HEK293 (cell line): Measurements from ENCODE around the gene ITGA7.
A peak's percentile ranks its signal among the peaks of the same experiment; 100 is the strongest.

Experiments used
- CTCF ChIA-PET: fragments of 350-600 bp; formaldehyde crosslinking; extraction: SDS; loops from one replicate; lab custom pipeline; 2021; ENCODE audit warnings: antibody characterized with exemption; lab: Yijun Ruan, JAX
- POLR2A ChIA-PET: fragments of 300-600 bp; formaldehyde crosslinking; extraction: SDS; loops from one replicate; lab custom pipeline; 2020; ENCODE audit warnings: antibody characterized with exemption, inconsistent platforms; lab: Yijun Ruan, JAX
- H3K27ac ChIP-seq: fragments of 200-500 bp; sonication (Bioruptor generic); 2 replicates; pipeline ENCODE4 v1.5.1; 2014; ENCODE audit warnings: low read depth, low read length, control low read depth, inconsistent platforms; ENCODE audit errors: extremely low read depth
- H3K36me3 ChIP-seq, 2 experiments: fragments of 200-500 bp in 1 of 2; sonication (Bioruptor generic) in 1 of 2; 1 replicate in 1 of 2; 2 replicates in 1 of 2; pipeline ENCODE4 v1.5.1; 2014 to 2017; ENCODE audit warnings: inconsistent platforms in 2 of 2, low read length in 2 of 2; ENCODE audit not compliant: control insufficient read depth in 2 of 2, insufficient read depth in 1 of 2
- H3K4me1 ChIP-seq: fragments of 200-500 bp; sonication (Bioruptor generic); 2 replicates; pipeline ENCODE4 v1.5.1; 2014; ENCODE audit warnings: mild to moderate bottlenecking, low read length, inconsistent platforms; ENCODE audit not compliant: control insufficient read depth, insufficient read depth
- H3K4me3 ChIP-seq: 2 replicates; pipeline ENCODE4 v1.5.1; 2011; ENCODE audit warnings: low read depth, mild to moderate bottlenecking, control low read depth, low read length, moderate library complexity
- H3K9me3 ChIP-seq: fragments of 200-500 bp; sonication (Bioruptor generic); 2 replicates; pipeline ENCODE4 v1.5.1; 2014; ENCODE audit warnings: low read depth, low read length, inconsistent platforms; ENCODE audit not compliant: control insufficient read depth, insufficient read depth
- ATF2 ChIP-seq: fragments of 450-650 bp; formaldehyde crosslinking; IDR thresholded peaks from 2 replicates; pipeline ENCODE4 v1.5.1; 2016; ENCODE audit warnings: missing biosample characterization, missing genetic modification characterization, low read depth
- CTCF ChIP-seq: fragments of 450-650 bp; formaldehyde crosslinking; IDR thresholded peaks from 2 replicates; pipeline ENCODE4 v1.5.1; 2016; ENCODE audit warnings: missing biosample characterization, missing genetic modification characterization
- PATZ1 ChIP-seq: fragments of 450-650 bp; formaldehyde crosslinking; IDR thresholded peaks from 2 replicates; pipeline ENCODE4 v1.5.1; 2016; ENCODE audit warnings: missing biosample characterization, missing genetic modification characterization
- REST ChIP-seq: fragments of 450-650 bp; formaldehyde crosslinking; IDR thresholded peaks from 2 replicates; pipeline ENCODE4 v1.5.1; 2016; ENCODE audit warnings: missing biosample characterization, missing genetic modification characterization
- WT1 ChIP-seq: fragments of 450-650 bp; formaldehyde crosslinking; IDR thresholded peaks from 2 replicates; pipeline ENCODE4 v1.5.1; 2016; ENCODE audit warnings: missing biosample characterization, missing genetic modification characterization
- ZBTB8A ChIP-seq: fragments of 450-650 bp; formaldehyde crosslinking; IDR thresholded peaks from 2 replicates; pipeline ENCODE4 v1.5.1; 2016; ENCODE audit warnings: missing biosample characterization, missing genetic modification characterization
- ZNF292 ChIP-seq: fragments of 450-650 bp; formaldehyde crosslinking; IDR thresholded peaks from 2 replicates; pipeline ENCODE4 v1.5.1; 2016; ENCODE audit warnings: low read depth, missing biosample characterization, missing genetic modification characterization, borderline replicate concordance
- ZNF654 ChIP-seq: fragments of 450-650 bp; formaldehyde crosslinking; IDR thresholded peaks from 2 replicates; pipeline ENCODE4 v1.5.1; 2016; ENCODE audit warnings: low read depth, missing biosample characterization, missing genetic modification characterization
- ZNF660 ChIP-seq: fragments of 450-650 bp; IDR thresholded peaks from 2 replicates; pipeline ENCODE4 v1.5.1; 2018; ENCODE audit warnings: missing biosample characterization, mild to moderate bottlenecking, missing genetic modification characterization
- ZNF707 ChIP-seq: fragments of 450-650 bp; formaldehyde crosslinking; IDR thresholded peaks from 2 replicates; pipeline ENCODE4 v1.5.1; 2016; ENCODE audit warnings: missing biosample characterization, missing genetic modification characterization
- TF ChIP-seq, protein P1 (sequence below): fragments of 450-650 bp; formaldehyde crosslinking; IDR thresholded peaks from 2 replicates; pipeline ENCODE4 v1.5.1; 2016; ENCODE audit warnings: missing biosample characterization, missing genetic modification characterization
- TF ChIP-seq, protein P2 (sequence below): fragments of 450-650 bp; formaldehyde crosslinking; IDR thresholded peaks from 2 replicates; pipeline ENCODE4 v1.5.1; 2017; ENCODE audit warnings: missing biosample characterization, missing genetic modification characterization

Gene ITGA7

DNA sequence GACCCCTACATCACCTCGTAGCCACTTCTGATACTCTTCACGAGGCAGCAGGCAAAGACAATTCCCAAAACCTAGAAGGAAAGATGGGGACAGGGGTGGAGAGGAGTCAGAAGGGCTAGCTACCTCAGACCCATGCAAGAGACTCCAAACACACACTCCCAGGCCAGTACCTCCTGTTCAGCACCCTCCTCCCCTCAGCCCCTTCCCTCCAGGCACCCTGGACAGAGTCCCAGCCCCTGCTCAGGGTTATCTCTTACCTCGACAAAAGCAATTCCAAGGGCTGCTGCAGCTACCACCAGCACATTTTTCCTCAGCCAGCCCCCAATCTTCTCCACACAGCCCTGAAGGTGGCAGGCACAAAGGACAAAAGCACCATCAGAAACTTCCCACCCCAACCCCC lies 17.9 kb upstream of the ITGA7 start:
- peak; percentile 81 for TF ChIP-seq REST (tag by site-specific recombination)
- TF ChIP-seq, protein P1, sequence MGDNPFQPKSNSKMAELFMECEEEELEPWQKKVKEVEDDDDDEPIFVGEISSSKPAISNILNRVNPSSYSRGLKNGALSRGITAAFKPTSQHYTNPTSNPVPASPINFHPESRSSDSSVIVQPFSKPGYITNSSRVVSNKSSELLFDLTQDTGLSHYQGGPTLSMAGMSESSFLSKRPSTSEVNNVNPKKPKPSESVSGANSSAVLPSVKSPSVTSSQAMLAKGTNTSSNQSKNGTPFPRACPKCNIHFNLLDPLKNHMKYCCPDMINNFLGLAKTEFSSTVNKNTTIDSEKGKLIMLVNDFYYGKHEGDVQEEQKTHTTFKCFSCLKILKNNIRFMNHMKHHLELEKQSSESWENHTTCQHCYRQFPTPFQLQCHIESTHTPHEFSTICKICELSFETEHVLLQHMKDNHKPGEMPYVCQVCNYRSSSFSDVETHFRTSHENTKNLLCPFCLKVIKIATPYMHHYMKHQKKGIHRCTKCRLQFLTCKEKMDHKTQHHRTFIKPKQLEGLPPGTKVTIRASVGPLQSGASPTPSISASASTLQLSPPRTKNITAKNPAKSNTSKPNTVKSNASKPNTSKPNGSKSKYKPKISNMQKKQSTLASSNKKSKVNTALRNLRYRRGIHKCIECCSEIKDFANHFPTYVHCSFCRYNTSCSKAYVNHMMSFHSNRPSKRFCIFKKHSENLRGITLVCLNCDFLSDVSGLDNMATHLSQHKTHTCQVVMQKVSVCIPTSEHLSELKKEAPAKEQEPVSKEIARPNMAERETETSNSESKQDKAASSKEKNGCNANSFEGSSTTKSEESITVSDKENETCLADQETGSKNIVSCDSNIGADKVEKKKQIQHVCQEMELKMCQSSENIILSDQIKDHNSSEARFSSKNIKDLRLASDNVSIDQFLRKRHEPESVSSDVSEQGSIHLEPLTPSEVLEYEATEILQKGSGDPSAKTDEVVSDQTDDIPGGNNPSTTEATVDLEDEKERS (tag by site-specific recombination), result no peak
- POLR2A ChIA-PET, result interaction anchor here (0.8 to 1.9 kb wide), 4 partner anchors 10 to 20 kb away, joined by 3 to 17 read pairs (median 4); partner anchors contain the start of gene BLOC1S1
- no peak overlapping the region for H3K4me3 ChIP-seq
- H3K27ac ChIP-seq, result no peak overlapping the region
- H3K36me3 ChIP-seq, result peaks cover 12 to 53% of the 10 kb centered on the region in 2 experiments
- H3K4me1 ChIP-seq, result no peaks in the 10 kb centered on the region; the same call in 1 of the 2 replicates
- CTCF ChIA-PET, result interaction anchor here (0.8 to 7.0 kb wide), 5 partner anchors 12 to 80 kb away, joined by 3 to 127 read pairs (median 8); partner anchors contain the start of gene ITGA7
- H3K9me3 ChIP-seq, result no peaks in the 10 kb centered on the region

- no peaks in the 10 kb centered on the region; the same call in 1 of the 2 replicates for H3K4me1 ChIP-seq
- CTCF ChIA-PET, result interaction anchor here (0.6 to 7.0 kb wide), 9 partner anchors 12 to 216 kb away, joined by 3 to 127 read pairs (median 4); partner anchors contain the start of gene ITGA7
- H3K27ac ChIP-seq, result no peak overlapping the region
- H3K4me3 ChIP-seq, result no peak overlapping the region
- TF ChIP-seq WT1 (0 out of 2 replicates have a peak, but pooled peaks have one; percentile 24), PATZ1 (tag by site-specific recombination) (0 out of 2 replicates have a peak, but pooled peaks have one; percentile 7), ATF2 (tag by site-specific recombination) (no peak)
- POLR2A ChIA-PET, result interaction anchor here (0.8 to 1.9 kb wide), 4 partner anchors 9 to 19 kb away, joined by 3 to 17 read pairs (median 4); partner anchors contain the start of gene BLOC1S1
- peaks cover 12 to 58% of the 10 kb centered on the region in 2 experiments for H3K36me3 ChIP-seq
- H3K9me3 ChIP-seq, result no peaks in the 10 kb centered on the region
Observed at GRCh38 chr12:55724940-55725309, 17.2 kb upstream of the ITGA7 start.

- Histone ChIP-seq H3K27ac (no peak overlapping the region), H3K4me1 (no peaks in the 10 kb centered on the region), H3K9me3 (no peaks in the 10 kb centered on the region), H3K36me3 (peaks cover 12 to 64% of the 10 kb centered on the region in 2 experiments), H3K4me3 (no peak overlapping the region)
- ChIA-PET CTCF (interaction anchor here (0.6 to 7.0 kb wide), 9 partner anchors 13 to 216 kb away, joined by 3 to 127 read pairs (median 4); partner anchors contain the start of gene ITGA7), POLR2A (interaction anchor here (1.0 to 1.9 kb wide), 4 partner anchors 9 to 20 kb away, joined by 3 to 17 read pairs (median 4); partner anchors contain the start of gene BLOC1S1)
- TF ChIP-seq, protein P2, sequence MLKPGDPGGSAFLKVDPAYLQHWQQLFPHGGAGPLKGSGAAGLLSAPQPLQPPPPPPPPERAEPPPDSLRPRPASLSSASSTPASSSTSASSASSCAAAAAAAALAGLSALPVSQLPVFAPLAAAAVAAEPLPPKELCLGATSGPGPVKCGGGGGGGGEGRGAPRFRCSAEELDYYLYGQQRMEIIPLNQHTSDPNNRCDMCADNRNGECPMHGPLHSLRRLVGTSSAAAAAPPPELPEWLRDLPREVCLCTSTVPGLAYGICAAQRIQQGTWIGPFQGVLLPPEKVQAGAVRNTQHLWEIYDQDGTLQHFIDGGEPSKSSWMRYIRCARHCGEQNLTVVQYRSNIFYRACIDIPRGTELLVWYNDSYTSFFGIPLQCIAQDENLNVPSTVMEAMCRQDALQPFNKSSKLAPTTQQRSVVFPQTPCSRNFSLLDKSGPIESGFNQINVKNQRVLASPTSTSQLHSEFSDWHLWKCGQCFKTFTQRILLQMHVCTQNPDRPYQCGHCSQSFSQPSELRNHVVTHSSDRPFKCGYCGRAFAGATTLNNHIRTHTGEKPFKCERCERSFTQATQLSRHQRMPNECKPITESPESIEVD (tag by site-specific recombination), result no peak
- TF ChIP-seq ZNF292 (tag by site-specific recombination) (0 out of 2 replicates have a peak, but pooled peaks have one; percentile 15), ZNF707 (tag by site-specific recombination) (no peak), CTCF (tag by site-specific recombination) (peak; percentile 37; the same call in 1 of the 2 replicates), ZNF660 (0 out of 2 replicates have a peak, but pooled peaks have one; percentile 33), ZBTB8A (tag by site-specific recombination) (peak; percentile 31; the same call in 1 of the 2 replicates), ZNF654 (peak; percentile 58)
Observed at GRCh38 chr12:55724226-55724939, 16.7 kb upstream of the ITGA7 start.
